ENCODE results near the gene MTX3.

GRCh38 chr5:79931409-79931808 is 59.7 kb downstream of the MTX3 start:
- TF ChIP-seq, protein P1, sequence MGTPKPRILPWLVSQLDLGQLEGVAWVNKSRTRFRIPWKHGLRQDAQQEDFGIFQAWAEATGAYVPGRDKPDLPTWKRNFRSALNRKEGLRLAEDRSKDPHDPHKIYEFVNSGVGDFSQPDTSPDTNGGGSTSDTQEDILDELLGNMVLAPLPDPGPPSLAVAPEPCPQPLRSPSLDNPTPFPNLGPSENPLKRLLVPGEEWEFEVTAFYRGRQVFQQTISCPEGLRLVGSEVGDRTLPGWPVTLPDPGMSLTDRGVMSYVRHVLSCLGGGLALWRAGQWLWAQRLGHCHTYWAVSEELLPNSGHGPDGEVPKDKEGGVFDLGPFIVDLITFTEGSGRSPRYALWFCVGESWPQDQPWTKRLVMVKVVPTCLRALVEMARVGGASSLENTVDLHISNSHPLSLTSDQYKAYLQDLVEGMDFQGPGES (IDR thresholded peaks at IDR 0.05; ENCODE audit: low read depth, low read length) = no peak
- TF ChIP-seq CTCF (IDR thresholded peaks at IDR 0.05) = no peak
- TF ChIP-seq CHD2 (IDR thresholded peaks at IDR 0.05; ENCODE audit: low read length, partially characterized antibody) = no peak
- TF ChIP-seq EP300 (IDR thresholded peaks at IDR 0.05; ENCODE audit: borderline replicate concordance in 1 of 2, low read depth in 1 of 2, low read length in 1 of 2) = no peak
- TF ChIP-seq, protein P2, sequence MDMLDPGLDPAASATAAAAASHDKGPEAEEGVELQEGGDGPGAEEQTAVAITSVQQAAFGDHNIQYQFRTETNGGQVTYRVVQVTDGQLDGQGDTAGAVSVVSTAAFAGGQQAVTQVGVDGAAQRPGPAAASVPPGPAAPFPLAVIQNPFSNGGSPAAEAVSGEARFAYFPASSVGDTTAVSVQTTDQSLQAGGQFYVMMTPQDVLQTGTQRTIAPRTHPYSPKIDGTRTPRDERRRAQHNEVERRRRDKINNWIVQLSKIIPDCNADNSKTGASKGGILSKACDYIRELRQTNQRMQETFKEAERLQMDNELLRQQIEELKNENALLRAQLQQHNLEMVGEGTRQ (IDR thresholded peaks at IDR 0.05; ENCODE audit: borderline replicate concordance, low read depth, low read length) = no peak
- no peak for TF ChIP-seq NFIC (IDR thresholded peaks at IDR 0.05; ENCODE audit: borderline replicate concordance)
- no peak for TF ChIP-seq TAF1 (IDR thresholded peaks at IDR 0.05; ENCODE audit: borderline replicate concordance, low read depth, low read length)
- TF ChIP-seq RAD21 (IDR thresholded peaks at IDR 0.05; ENCODE audit: low read length) = no peak
- TF ChIP-seq ELF1 (IDR thresholded peaks at IDR 0.05) = no peak
- TF ChIP-seq, protein P3, sequence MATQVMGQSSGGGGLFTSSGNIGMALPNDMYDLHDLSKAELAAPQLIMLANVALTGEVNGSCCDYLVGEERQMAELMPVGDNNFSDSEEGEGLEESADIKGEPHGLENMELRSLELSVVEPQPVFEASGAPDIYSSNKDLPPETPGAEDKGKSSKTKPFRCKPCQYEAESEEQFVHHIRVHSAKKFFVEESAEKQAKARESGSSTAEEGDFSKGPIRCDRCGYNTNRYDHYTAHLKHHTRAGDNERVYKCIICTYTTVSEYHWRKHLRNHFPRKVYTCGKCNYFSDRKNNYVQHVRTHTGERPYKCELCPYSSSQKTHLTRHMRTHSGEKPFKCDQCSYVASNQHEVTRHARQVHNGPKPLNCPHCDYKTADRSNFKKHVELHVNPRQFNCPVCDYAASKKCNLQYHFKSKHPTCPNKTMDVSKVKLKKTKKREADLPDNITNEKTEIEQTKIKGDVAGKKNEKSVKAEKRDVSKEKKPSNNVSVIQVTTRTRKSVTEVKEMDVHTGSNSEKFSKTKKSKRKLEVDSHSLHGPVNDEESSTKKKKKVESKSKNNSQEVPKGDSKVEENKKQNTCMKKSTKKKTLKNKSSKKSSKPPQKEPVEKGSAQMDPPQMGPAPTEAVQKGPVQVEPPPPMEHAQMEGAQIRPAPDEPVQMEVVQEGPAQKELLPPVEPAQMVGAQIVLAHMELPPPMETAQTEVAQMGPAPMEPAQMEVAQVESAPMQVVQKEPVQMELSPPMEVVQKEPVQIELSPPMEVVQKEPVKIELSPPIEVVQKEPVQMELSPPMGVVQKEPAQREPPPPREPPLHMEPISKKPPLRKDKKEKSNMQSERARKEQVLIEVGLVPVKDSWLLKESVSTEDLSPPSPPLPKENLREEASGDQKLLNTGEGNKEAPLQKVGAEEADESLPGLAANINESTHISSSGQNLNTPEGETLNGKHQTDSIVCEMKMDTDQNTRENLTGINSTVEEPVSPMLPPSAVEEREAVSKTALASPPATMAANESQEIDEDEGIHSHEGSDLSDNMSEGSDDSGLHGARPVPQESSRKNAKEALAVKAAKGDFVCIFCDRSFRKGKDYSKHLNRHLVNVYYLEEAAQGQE (IDR thresholded peaks at IDR 0.05; ENCODE audit: low read depth, low read length) = no peak
- TF ChIP-seq POLR2AphosphoS5 (IDR thresholded peaks at IDR 0.05; ENCODE audit: low read depth, low read length) = no peak
- TF ChIP-seq SIN3A (IDR thresholded peaks at IDR 0.05; ENCODE audit: borderline replicate concordance, low read depth, low read length) = no peak

All from SK-N-SH (cell line).